GM12878 (cell line): ENCODE data around the gene C5. TPM values are rescaled to one million over a fixed set of nuclear protein-coding genes. Genes with fewer than 3 reads are reported as not detected.

ENCODE experiments used
- CUX1 ChIP-seq: IDR thresholded peaks from 2 replicates; pipeline ENCODE4 v1.6.1; 2012; ENCODE audit warnings: improper control_type of control experiment, low read depth, low read length; ENCODE audit not compliant: insufficient replicate concordance
- FOXM1 ChIP-seq: IDR thresholded peaks from 2 replicates; pipeline ENCODE4 v1.6.1; 2012; ENCODE audit warnings: low read depth, mild to moderate bottlenecking, inconsistent platforms, low read length, moderate library complexity
- HDAC6 ChIP-seq: fragments of 200-600 bp; sonication (generic); IDR thresholded peaks from one replicate; pipeline ENCODE4 v1.8.0; 2017; ENCODE audit warnings: antibody characterized with exemption; ENCODE audit not compliant: unreplicated experiment
- NR2C1 ChIP-seq: fragments of 450-650 bp; IDR thresholded peaks from 2 replicates; pipeline ENCODE4 v1.6.1; 2017; ENCODE audit warnings: antibody characterized with exemption, mild to moderate bottlenecking, moderate library complexity
- POLR2AphosphoS5 ChIP-seq: IDR thresholded peaks from 2 replicates; pipeline ENCODE4 v1.6.1; 2011; ENCODE audit warnings: mild to moderate bottlenecking, low read length, inconsistent platforms
- SIN3A ChIP-seq: IDR thresholded peaks from 2 replicates; pipeline ENCODE4 v1.6.1; 2012; ENCODE audit warnings: low read depth, low read length, improper control_type of control experiment
- STAT3 ChIP-seq: IDR thresholded peaks from 2 replicates; pipeline ENCODE4 v1.6.1; 2011; ENCODE audit warnings: low read depth, low read length, improper control_type of control experiment
- TCF3 ChIP-seq: IDR thresholded peaks from 2 replicates; pipeline ENCODE4 v1.6.1; 2012; ENCODE audit warnings: low read depth, mild to moderate bottlenecking, low read length, borderline replicate concordance; ENCODE audit not compliant: insufficient read depth
- ZNF687 ChIP-seq: fragments of 450-650 bp; IDR thresholded peaks from 2 replicates; pipeline ENCODE4 v1.6.1; 2017; ENCODE audit warnings: mild to moderate bottlenecking, moderate library complexity
- polyA plus RNA-seq, 11 experiments: library from polyadenylated mRNA; depleted of rRNA in 4 of 11; unstranded in 6 of 11; stranded (reverse) in 5 of 11; fragments of >200 nt; fragmentation: Nextera tagmentation in 4 of 11; fragmentation: Illumina TruSeq in 1 of 11; extraction: Ambion mirVana in 4 of 11; extraction: Trizol in 1 of 11; gene quantifications; 1 replicate in 1 of 11; 2 replicates in 10 of 11; pipeline versions ENCODE4 v1.2.1 to v1.2.3, GENCODE V29; 2011 to 2016; ENCODE audit warnings: inconsistent platforms in 2 of 11, missing spikeins in 2 of 11, low read depth in 1 of 11
- total RNA-seq, 4 experiments: library from RNA; depleted of rRNA in 3 of 4; stranded (reverse); fragments of >200 nt in 3 of 4; fragmentation: Illumina TruSeq in 1 of 4; extraction: Trizol in 1 of 4; gene quantifications; 2 replicates each; pipeline versions ENCODE4 v1.2.1 to v1.2.3, GENCODE V29; 2013 to 2021
- TF ChIP-seq, protein P1 (sequence below): fragments of 450-650 bp; IDR thresholded peaks from 2 replicates; pipeline ENCODE4 v1.6.1; 2017; ENCODE audit warnings: borderline replicate concordance
- TF ChIP-seq, protein P2 (sequence below): fragments of 450-650 bp; IDR thresholded peaks from 2 replicates; pipeline ENCODE4 v1.6.1; 2017; ENCODE audit warnings: mild to moderate bottlenecking, moderate library complexity

Gene C5
- total and polyA plus RNA-seq, 10 of the 15 experiments (the other 5 are each of a cell fraction or from before 2014, with no cell fraction given): 0.39 to 2.2 (median 1.2) TPM

DNA sequence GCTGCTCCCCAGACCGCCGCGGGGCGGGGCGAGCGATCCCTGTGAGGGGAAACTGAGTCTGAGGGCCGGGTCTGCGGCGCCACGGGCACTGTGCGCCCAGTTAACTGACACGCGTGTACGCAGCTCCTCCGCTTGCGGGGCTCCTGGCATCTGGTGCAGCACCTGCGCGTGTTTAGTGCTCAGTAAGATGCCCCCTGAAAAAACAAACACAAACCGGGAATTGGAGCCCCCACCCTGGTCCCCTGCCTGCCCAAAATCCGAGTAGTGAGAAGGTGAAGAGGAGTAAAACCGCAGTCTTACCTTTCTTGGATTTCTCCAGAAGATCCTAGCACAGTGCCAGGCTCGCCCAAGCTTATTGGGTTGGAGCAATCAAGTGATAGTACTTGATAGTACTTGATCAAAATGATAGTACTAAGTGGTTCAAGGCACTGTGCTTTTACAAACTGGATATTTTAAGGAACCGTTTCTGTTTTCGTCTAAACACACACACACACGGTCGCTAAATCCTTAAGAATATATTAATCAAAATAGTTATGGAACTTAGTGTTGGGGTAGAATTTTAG, 120.8 kb downstream of the C5 start (continued):
- no peak for TF ChIP-seq STAT3
- peak; percentile 85 for TF ChIP-seq POLR2AphosphoS5
- TF ChIP-seq TCF3: peak; percentile 31; the same call in 1 of the 2 replicates
- no peak for TF ChIP-seq HDAC6
- TF ChIP-seq ZNF687: peak; percentile 87; the same call in 1 of the 2 replicates
- TF ChIP-seq, protein P1, sequence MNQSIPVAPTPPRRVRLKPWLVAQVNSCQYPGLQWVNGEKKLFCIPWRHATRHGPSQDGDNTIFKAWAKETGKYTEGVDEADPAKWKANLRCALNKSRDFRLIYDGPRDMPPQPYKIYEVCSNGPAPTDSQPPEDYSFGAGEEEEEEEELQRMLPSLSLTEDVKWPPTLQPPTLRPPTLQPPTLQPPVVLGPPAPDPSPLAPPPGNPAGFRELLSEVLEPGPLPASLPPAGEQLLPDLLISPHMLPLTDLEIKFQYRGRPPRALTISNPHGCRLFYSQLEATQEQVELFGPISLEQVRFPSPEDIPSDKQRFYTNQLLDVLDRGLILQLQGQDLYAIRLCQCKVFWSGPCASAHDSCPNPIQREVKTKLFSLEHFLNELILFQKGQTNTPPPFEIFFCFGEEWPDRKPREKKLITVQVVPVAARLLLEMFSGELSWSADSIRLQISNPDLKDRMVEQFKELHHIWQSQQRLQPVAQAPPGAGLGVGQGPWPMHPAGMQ: no peak
- no peak; the same call in 1 of the 2 replicates for TF ChIP-seq SIN3A
- no peak for TF ChIP-seq CUX1
- TF ChIP-seq, protein P2, sequence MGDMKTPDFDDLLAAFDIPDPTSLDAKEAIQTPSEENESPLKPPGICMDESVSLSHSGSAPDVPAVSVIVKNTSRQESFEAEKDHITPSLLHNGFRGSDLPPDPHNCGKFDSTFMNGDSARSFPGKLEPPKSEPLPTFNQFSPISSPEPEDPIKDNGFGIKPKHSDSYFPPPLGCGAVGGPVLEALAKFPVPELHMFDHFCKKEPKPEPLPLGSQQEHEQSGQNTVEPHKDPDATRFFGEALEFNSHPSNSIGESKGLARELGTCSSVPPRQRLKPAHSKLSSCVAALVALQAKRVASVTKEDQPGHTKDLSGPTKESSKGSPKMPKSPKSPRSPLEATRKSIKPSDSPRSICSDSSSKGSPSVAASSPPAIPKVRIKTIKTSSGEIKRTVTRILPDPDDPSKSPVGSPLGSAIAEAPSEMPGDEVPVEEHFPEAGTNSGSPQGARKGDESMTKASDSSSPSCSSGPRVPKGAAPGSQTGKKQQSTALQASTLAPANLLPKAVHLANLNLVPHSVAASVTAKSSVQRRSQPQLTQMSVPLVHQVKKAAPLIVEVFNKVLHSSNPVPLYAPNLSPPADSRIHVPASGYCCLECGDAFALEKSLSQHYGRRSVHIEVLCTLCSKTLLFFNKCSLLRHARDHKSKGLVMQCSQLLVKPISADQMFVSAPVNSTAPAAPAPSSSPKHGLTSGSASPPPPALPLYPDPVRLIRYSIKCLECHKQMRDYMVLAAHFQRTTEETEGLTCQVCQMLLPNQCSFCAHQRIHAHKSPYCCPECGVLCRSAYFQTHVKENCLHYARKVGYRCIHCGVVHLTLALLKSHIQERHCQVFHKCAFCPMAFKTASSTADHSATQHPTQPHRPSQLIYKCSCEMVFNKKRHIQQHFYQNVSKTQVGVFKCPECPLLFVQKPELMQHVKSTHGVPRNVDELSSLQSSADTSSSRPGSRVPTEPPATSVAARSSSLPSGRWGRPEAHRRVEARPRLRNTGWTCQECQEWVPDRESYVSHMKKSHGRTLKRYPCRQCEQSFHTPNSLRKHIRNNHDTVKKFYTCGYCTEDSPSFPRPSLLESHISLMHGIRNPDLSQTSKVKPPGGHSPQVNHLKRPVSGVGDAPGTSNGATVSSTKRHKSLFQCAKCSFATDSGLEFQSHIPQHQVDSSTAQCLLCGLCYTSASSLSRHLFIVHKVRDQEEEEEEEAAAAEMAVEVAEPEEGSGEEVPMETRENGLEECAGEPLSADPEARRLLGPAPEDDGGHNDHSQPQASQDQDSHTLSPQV: no peak
- no peak for TF ChIP-seq NR2C1
- no peak for TF ChIP-seq FOXM1
